Esophagus squamous epithelium (tissue), 4 donors: ENCODE measurements around the gene KAZN.

ENCODE experiments used
- CTCF ChIP-seq, 6 experiments: fragments of 450-650 bp in 4 of 6; fragments of 200-600 bp in 2 of 6; sonication (generic) in 2 of 6; IDR thresholded peaks; one replicate each; pipeline ENCODE4 v1.5.1; 2016 to 2019; ENCODE audit warnings: antibody characterized with exemption in 6 of 6, mild to moderate bottlenecking in 4 of 6, moderate library complexity in 4 of 6
- POLR2A ChIP-seq, 4 donors: fragments of 450-650 bp; IDR thresholded peaks; one replicate each; pipeline ENCODE4 v1.6.1; 2017; ENCODE audit warnings: antibody characterized with exemption in 4 of 4, mild to moderate bottlenecking in 4 of 4, moderate library complexity in 3 of 4

GRCh38 chr1:14577261-14577660 lies 21.2 kb upstream of the KAZN start:
- no peak for TF ChIP-seq CTCF (IDR thresholded peaks at IDR 0.05)
- no peak for TF ChIP-seq POLR2A (IDR thresholded peaks at IDR 0.05)
